ENCODE data around the gene NBEA. TPM values are rescaled to one million over a fixed set of nuclear protein-coding genes. Genes with fewer than 3 reads are reported as not detected.

The NBEA gene
- total RNA-seq, 1 experiment from 2014 or later: 3.3 TPM

DNA sequence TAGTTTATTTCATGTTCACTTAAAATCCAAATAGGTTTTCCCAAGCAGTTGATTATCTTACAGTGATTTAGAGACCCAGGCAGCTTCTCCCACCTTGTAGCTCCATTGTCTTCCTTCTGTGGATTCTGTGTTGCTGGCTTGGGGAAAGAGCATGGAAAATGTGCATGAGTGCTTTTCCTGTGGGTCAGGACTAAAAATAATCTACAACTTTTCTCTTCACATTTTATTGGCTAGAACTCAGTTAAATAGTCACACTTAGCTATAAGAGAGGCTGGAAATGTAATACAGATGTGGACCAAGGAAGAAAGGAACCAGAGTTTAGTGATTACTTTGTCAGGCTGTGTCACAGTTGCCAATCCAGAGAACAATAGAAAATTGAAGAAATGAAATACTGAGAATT is 198.8 kb downstream of the NBEA start:
- ATAC-seq (no peak), DNase-seq (ENCODE audit: low read depth, low spot score) (no peak)
- TF ChIP-seq TCF7L2 (IDR thresholded peaks at IDR 0.05; ENCODE audit: low read depth, low read length) (no peak), SIN3A (IDR thresholded peaks at IDR 0.05; ENCODE audit: borderline replicate concordance, insufficient read depth, low read depth, low read length) (no peak), REST (IDR thresholded peaks at IDR 0.05; ENCODE audit: insufficient read depth in 1 of 2, low read depth in 2 of 2, low read length in 1 of 2) (no peak), CTCF (IDR thresholded peaks at IDR 0.05) (no peak), POLR2AphosphoS5 (IDR thresholded peaks at IDR 0.05; ENCODE audit: low read depth, low read length) (no peak)
- no peaks in the 10 kb centered on the region for H3K27me3 ChIP-seq (ENCODE audit: control insufficient read depth, insufficient read depth, low read length)
- no TSS peak for BruUV-seq (replicated peaks)
- in situ Hi-C loops (cut with HindIII; ENCODE audit: low pct_unique_long_range_greater_than_20kb, low sequenced_read_pairs): no loop called here
- H3K4me3 ChIP-seq (ENCODE audit: low read depth in 2 of 2, low read length in 2 of 2): no peak overlapping the region
- intact Hi-C loops (cut with micrococcal nuclease; ENCODE audit: unreplicated experiment): no loop called here
- no peaks in the 10 kb centered on the region for H3K36me3 ChIP-seq (ENCODE audit: control insufficient read depth, insufficient read depth, low read length)
- ChIA-PET CTCF (no interaction called here), POLR2A (no interaction called here)
- no peaks in the 10 kb centered on the region for H3K9me3 ChIP-seq (ENCODE audit: control insufficient read depth, insufficient read depth, low read depth, low read length)
- H3K4me1 ChIP-seq (ENCODE audit: control insufficient read depth, insufficient read depth, low read length): no peaks in the 10 kb centered on the region
- H3K27ac ChIP-seq (ENCODE audit: low read length): no peak overlapping the region

GRCh38 chr13:35143123-35143522 is 201.1 kb downstream of the NBEA start:
- no TSS peak for BruUV-seq (replicated peaks)
- intact Hi-C loops (cut with micrococcal nuclease; ENCODE audit: unreplicated experiment) (no loop called here), in situ Hi-C loops (cut with HindIII; ENCODE audit: low pct_unique_long_range_greater_than_20kb, low sequenced_read_pairs) (no loop called here)
- H3K27ac ChIP-seq (ENCODE audit: low read length): no peak overlapping the region
- H3K4me3 ChIP-seq (ENCODE audit: low read depth in 2 of 2, low read length in 2 of 2): no peak overlapping the region
- no peaks in the 10 kb centered on the region for H3K36me3 ChIP-seq (ENCODE audit: control insufficient read depth, insufficient read depth, low read length)
- H3K4me1 ChIP-seq (ENCODE audit: control insufficient read depth, insufficient read depth, low read length): no peaks in the 10 kb centered on the region
- CTCF ChIA-PET: no interaction called here
- no peak for ATAC-seq
- H3K9me3 ChIP-seq (ENCODE audit: control insufficient read depth, insufficient read depth, low read depth, low read length): no peaks in the 10 kb centered on the region
- no peak for TF ChIP-seq REST (IDR thresholded peaks at IDR 0.05; ENCODE audit: insufficient read depth in 1 of 2, low read depth in 2 of 2, low read length in 1 of 2)
- POLR2A ChIA-PET: no interaction called here
- DNase-seq (ENCODE audit: low read depth, low spot score): no peak
- H3K27me3 ChIP-seq (ENCODE audit: control insufficient read depth, insufficient read depth, low read length): no peaks in the 10 kb centered on the region
